ENCODE measurements around the gene PURA. TPM values are rescaled to one million over a fixed set of nuclear protein-coding genes. Genes with fewer than 3 reads are reported as not detected.

Gene PURA
- total and polyA plus RNA-seq, 2 of the 4 experiments (the other 2 are of a cell fraction): 3.8 to 5.6 TPM

GRCh38 chr5:140142246-140142645 is 28.3 kb downstream of the PURA start:
- H3K56ac ChIP-seq (ENCODE audit: extremely low read depth, insufficient read depth, low read length): no peak overlapping the region
- H4K20me1 ChIP-seq (ENCODE audit: insufficient read depth, low read length): peaks cover 70% of the 10 kb centered on the region

More at GRCh38 chr5:140142246-140142645, 28.3 kb downstream of the PURA start:
- Histone ChIP-seq H2BK5ac (ENCODE audit: low read depth, low read length, poor library complexity, severe bottlenecking) (no peak overlapping the region), H3K4me3 (ENCODE audit: insufficient read depth, low read depth, low read length) (no peak overlapping the region), H2BK120ac (ENCODE audit: low read depth, low read length) (no peak overlapping the region), H2AK9ac (replicated peaks; ENCODE audit: low read depth, low read length, poor library complexity) (no peak overlapping the region), H3K14ac (replicated peaks; ENCODE audit: low read depth, low read length) (no peak overlapping the region), H2BK15ac (ENCODE audit: low read depth, low read length) (no peak overlapping the region), H3K4me1 (ENCODE audit: control insufficient read depth, insufficient read depth, low read length) (peaks cover 4% of the 10 kb centered on the region; the same call in 1 of the 2 replicates), H4K8ac (ENCODE audit: low read depth in 2 of 2, low read length in 2 of 2) (no peak overlapping the region), H3K9me3 (ENCODE audit: control insufficient read depth, insufficient read depth, low read length) (no peaks in the 10 kb centered on the region), H3K9ac (ENCODE audit: low read depth, low read length) (no peak overlapping the region), H3K27ac (ENCODE audit: insufficient read depth, low read length) (no peak overlapping the region), H3K23ac (ENCODE audit: low read depth, low read length) (no peak overlapping the region), H4K91ac (ENCODE audit: insufficient read depth, low read depth, low read length) (no peak overlapping the region), H2AFZ (replicated peaks; ENCODE audit: low read length, poor library complexity) (no peak overlapping the region), H3K18ac (ENCODE audit: low read depth, low read length) (no peak overlapping the region), H4K5ac (ENCODE audit: low read depth, low read length) (no peak overlapping the region), H2BK20ac (ENCODE audit: low read depth, low read length) (no peak overlapping the region), H3K27me3 (ENCODE audit: control insufficient read depth, insufficient read depth, low read length) (no peaks in the 10 kb centered on the region; the same call in 1 of the 2 replicates), H2AK5ac (ENCODE audit: low read depth, low read length) (no peak overlapping the region), H3K4ac (ENCODE audit: low read depth, low read length) (no peak overlapping the region), H3K79me1 (ENCODE audit: low read depth in 1 of 2, low read length in 2 of 2) (peaks cover 32 to 64% of the 10 kb centered on the region in 2 experiments), H3K9me1 (ENCODE audit: insufficient read depth, low read length) (peaks cover 4% of the 10 kb centered on the region; the same call in 1 of the 2 replicates), H3K4me2 (ENCODE audit: low read depth, low read length) (no peak overlapping the region), H3K36me3 (ENCODE audit: control insufficient read depth, insufficient read depth, low read length) (no peaks in the 10 kb centered on the region)
- 100% methylated on average over 1 of the region's 5 CpGs; no CpG with 5 or more reads in 1 of the 2 experiments for WGBS, 2 experiments (ENCODE audit: extremely low coverage in 2 of 2, insufficient read length in 1 of 2)
- BruUV-seq (replicated peaks): no TSS peak
- DNase-seq: no peak
- dilution Hi-C loops (cut with HindIII; ENCODE audit: low sequenced_read_pairs, unreplicated experiment) (no loop called here), intact Hi-C loops (cut with micrococcal nuclease) (no loop called here), in situ Hi-C loops (cut with MboI; ENCODE audit: low sequenced_read_pairs) (no loop called here)
- ATAC-seq (ENCODE audit: low read depth): no peak
- ChIA-PET CTCF (no interaction called here), POLR2A (ENCODE audit: unreplicated experiment) (no interaction called here)
- no peak for TF ChIP-seq MAFK (IDR thresholded peaks at IDR 0.05; ENCODE audit: low read depth, low read length)
- TF ChIP-seq MAZ (IDR thresholded peaks at IDR 0.05; ENCODE audit: borderline replicate concordance, low read depth, low read length): no peak
- no peak for TF ChIP-seq CTCF (conservative IDR thresholded peaks at IDR 0.05; ENCODE audit: low read depth, low read length)
- no peak for TF ChIP-seq CEBPB (IDR thresholded peaks at IDR 0.05; ENCODE audit: low read depth, low read length)
- no peak for TF ChIP-seq SMC3 (IDR thresholded peaks at IDR 0.05; ENCODE audit: low read depth, low read length)
- TF ChIP-seq NFE2L2 (IDR thresholded peaks at IDR 0.05; ENCODE audit: low read depth, low read length): no peak
- TF ChIP-seq CHD1 (IDR thresholded peaks at IDR 0.05; ENCODE audit: low read depth, low read length): no peak
- TF ChIP-seq BHLHE40 (IDR thresholded peaks at IDR 0.05; ENCODE audit: low read depth, low read length): no peak
